Esophagus muscularis mucosa (tissue), 4 donors: ENCODE results near the gene NLGN4Y. TPM values are rescaled to one million over a fixed set of nuclear protein-coding genes. Genes with fewer than 3 reads are reported as not detected.

Source experiments
- DNase-seq: peaks from one replicate; pipeline ENCODE4 v3.0.0-alpha.2; 2017; ENCODE audit errors: extremely low spot score
- H3K27ac ChIP-seq, 4 donors: fragments of 200-600 bp; sonication (generic); replicated peaks in 1 of 4; 1 replicate in 3 of 4; 2 replicates in 1 of 4; pipeline ENCODE4 v1.5.1; 2016 to 2019; ENCODE audit warnings: mild to moderate bottlenecking in 1 of 4
- H3K27me3 ChIP-seq, 4 donors: fragments of 200-600 bp; sonication (generic); one replicate each; pipeline versions ENCODE4 v1.5.1 to v1.6.0; 2016 to 2019
- H3K36me3 ChIP-seq, 4 donors: fragments of 200-600 bp; sonication (generic); one replicate each; pipeline ENCODE4 v1.5.1; 2016 to 2019
- H3K4me1 ChIP-seq, 4 donors: fragments of 200-600 bp; sonication (generic); one replicate each; pipeline ENCODE4 v1.5.1; 2016 to 2019
- H3K4me3 ChIP-seq, 4 donors: fragments of 200-600 bp; sonication (generic); 1 replicate in 2 of 4; 2 replicates in 2 of 4; pipeline ENCODE4 v1.5.1; 2016 to 2019; ENCODE audit warnings: mild to moderate bottlenecking in 4 of 4, moderate library complexity in 1 of 4
- H3K9me3 ChIP-seq, 4 donors: fragments of 200-600 bp; sonication (generic); 1 replicate in 3 of 4; 2 replicates in 1 of 4; pipeline ENCODE4 v1.5.1; 2016 to 2019
- EP300 ChIP-seq: sonication (generic); formaldehyde crosslinking; IDR thresholded peaks from one replicate; pipeline ENCODE4 v1.6.1; 2017; ENCODE audit warnings: antibody characterized with exemption
- POLR2A ChIP-seq: fragments of 450-650 bp; IDR thresholded peaks from one replicate; pipeline ENCODE4 v1.6.1; 2017; ENCODE audit warnings: antibody characterized with exemption, moderate library complexity, mild to moderate bottlenecking, low read depth
- POLR2AphosphoS5 ChIP-seq, 2 donors: sonication (generic); formaldehyde crosslinking; IDR thresholded peaks; one replicate each; pipeline ENCODE4 v1.6.1; 2017; ENCODE audit warnings: antibody characterized with exemption in 2 of 2
- WGBS: methylation state at CpG from one replicate; pipeline ENCODE4 v1.1.5; 2018; 5-methylcytosine and 5-hydroxymethylcytosine counted together
- intact Hi-C: fragments of 100-400 bp; cut with DNase I; formaldehyde crosslinking; loops from one replicate; pipeline ENCODE4 v1.15.1; 2023
- total RNA-seq, 4 donors: library from RNA; depleted of rRNA; stranded (reverse); fragments of >200 nt; gene quantifications; one replicate each; pipeline versions ENCODE4 v1.1.0 to v1.2.1, GENCODE V29; 2016
- TF ChIP-seq, protein P1 (sequence below), 3 experiments: fragments of 200-600 bp in 2 of 3; fragments of 450-650 bp in 1 of 3; sonication (generic) in 2 of 3; IDR thresholded peaks; one replicate each; pipeline ENCODE4 v1.5.1; 2017 to 2019; ENCODE audit warnings: antibody characterized with exemption in 3 of 3, mild to moderate bottlenecking in 2 of 3, moderate library complexity in 1 of 3

The NLGN4Y gene
- total RNA-seq, 4 donors from 2014 or later, result 0.06 to 24.5 (median 20.9) TPM; not detected in 1

DNA sequence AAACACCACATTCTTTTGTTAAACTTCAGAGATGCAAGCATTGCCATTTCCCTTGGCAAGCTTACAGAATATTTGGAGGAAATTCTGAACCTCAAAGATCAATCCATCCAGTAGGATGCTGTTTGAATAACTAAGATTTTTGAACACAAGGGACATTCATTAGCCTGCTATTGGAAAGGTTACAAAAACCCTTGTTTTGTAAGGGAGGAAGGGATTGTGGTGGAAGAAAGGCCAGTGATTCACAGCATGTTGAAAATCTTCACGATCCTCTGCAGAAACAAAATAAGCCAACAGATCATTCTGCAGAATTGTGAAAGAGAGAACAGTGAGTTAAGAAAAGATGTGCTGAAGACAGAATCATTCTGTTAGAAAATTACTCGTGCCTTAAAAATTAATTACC lies 297.9 kb downstream of the NLGN4Y start:
- Histone ChIP-seq H3K4me1 (no peaks in the 10 kb centered on the region), H3K9me3 (no peaks in the 10 kb centered on the region), H3K27ac (no peak overlapping the region), H3K27me3 (no peaks in the 10 kb centered on the region), H3K36me3 (no peaks in the 10 kb centered on the region), H3K4me3 (no peak overlapping the region)
- no CpG with 5 or more reads among the region's 2 CpGs for WGBS
- TF ChIP-seq POLR2A (no peak), EP300 (no peak), POLR2AphosphoS5 (IDR thresholded peaks at IDR 0.05) (no peak)
- TF ChIP-seq, protein P1, sequence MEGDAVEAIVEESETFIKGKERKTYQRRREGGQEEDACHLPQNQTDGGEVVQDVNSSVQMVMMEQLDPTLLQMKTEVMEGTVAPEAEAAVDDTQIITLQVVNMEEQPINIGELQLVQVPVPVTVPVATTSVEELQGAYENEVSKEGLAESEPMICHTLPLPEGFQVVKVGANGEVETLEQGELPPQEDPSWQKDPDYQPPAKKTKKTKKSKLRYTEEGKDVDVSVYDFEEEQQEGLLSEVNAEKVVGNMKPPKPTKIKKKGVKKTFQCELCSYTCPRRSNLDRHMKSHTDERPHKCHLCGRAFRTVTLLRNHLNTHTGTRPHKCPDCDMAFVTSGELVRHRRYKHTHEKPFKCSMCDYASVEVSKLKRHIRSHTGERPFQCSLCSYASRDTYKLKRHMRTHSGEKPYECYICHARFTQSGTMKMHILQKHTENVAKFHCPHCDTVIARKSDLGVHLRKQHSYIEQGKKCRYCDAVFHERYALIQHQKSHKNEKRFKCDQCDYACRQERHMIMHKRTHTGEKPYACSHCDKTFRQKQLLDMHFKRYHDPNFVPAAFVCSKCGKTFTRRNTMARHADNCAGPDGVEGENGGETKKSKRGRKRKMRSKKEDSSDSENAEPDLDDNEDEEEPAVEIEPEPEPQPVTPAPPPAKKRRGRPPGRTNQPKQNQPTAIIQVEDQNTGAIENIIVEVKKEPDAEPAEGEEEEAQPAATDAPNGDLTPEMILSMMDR (IDR thresholded peaks at IDR 0.05), result no peak
- no peak for DNase-seq
- intact Hi-C loops, result no loop called here

DNA sequence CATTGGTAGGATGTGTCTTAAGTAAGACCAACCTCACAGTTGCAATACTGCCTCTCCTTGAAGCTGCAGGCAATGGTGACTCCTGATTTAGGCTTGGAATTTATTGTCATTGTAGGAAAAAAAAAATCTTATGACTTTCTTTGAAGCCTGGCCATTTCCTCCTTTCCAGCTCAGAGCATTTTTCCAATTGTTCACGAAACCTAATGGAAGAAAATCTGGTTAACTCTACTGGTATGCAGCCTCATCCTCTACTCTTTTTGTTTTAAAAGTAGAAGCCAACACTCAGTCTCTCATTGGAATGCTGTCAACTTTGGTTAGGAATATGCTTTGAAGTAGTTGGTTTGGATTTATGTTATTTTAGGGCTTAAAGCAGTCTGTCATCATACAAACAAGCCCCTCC lies 298.6 kb downstream of the NLGN4Y start:
- no peaks in the 10 kb centered on the region for H3K36me3 ChIP-seq
- no CpG with 5 or more reads among the region's 1 CpG for WGBS
- H3K4me1 ChIP-seq, result no peaks in the 10 kb centered on the region
- intact Hi-C loops, result no loop called here
- no peaks in the 10 kb centered on the region for H3K9me3 ChIP-seq
- H3K27me3 ChIP-seq, result no peaks in the 10 kb centered on the region
- H3K4me3 ChIP-seq, result no peak overlapping the region
- no peak for DNase-seq
- H3K27ac ChIP-seq, result no peak overlapping the region
- TF ChIP-seq POLR2AphosphoS5 (IDR thresholded peaks at IDR 0.05) (no peak), POLR2A (no peak), EP300 (no peak)
- TF ChIP-seq, protein P1 (IDR thresholded peaks at IDR 0.05), result no peak

GRCh38 chrY:14824583-14824982 lies 300.3 kb downstream of the NLGN4Y start:
- H3K27me3 ChIP-seq, result no peaks in the 10 kb centered on the region
- H3K9me3 ChIP-seq, result no peaks in the 10 kb centered on the region
- intact Hi-C loops, result no loop called here
- no peak for DNase-seq
- no peak overlapping the region for H3K27ac ChIP-seq
- no peak overlapping the region for H3K4me3 ChIP-seq
- no peaks in the 10 kb centered on the region for H3K4me1 ChIP-seq
- TF ChIP-seq EP300 (no peak), POLR2A (no peak), POLR2AphosphoS5 (IDR thresholded peaks at IDR 0.05) (no peak)
- TF ChIP-seq, protein P1 (IDR thresholded peaks at IDR 0.05), result no peak
- no peaks in the 10 kb centered on the region for H3K36me3 ChIP-seq
- WGBS, result no CpG with 5 or more reads among the region's 2 CpGs

- WGBS, result no CpG with 5 or more reads among the region's 2 CpGs
- intact Hi-C loops, result no loop called here
- Histone ChIP-seq H3K4me3 (no peak overlapping the region), H3K9me3 (no peaks in the 10 kb centered on the region), H3K27me3 (no peaks in the 10 kb centered on the region), H3K27ac (no peak overlapping the region), H3K4me1 (no peaks in the 10 kb centered on the region), H3K36me3 (no peaks in the 10 kb centered on the region)
- DNase-seq, result no peak
- TF ChIP-seq, protein P1 (IDR thresholded peaks at IDR 0.05), result no peak
- TF ChIP-seq POLR2AphosphoS5 (IDR thresholded peaks at IDR 0.05) (no peak), POLR2A (no peak), EP300 (no peak)
Measured at GRCh38 chrY:14825728-14826127, 301.4 kb downstream of the NLGN4Y start.

DNA sequence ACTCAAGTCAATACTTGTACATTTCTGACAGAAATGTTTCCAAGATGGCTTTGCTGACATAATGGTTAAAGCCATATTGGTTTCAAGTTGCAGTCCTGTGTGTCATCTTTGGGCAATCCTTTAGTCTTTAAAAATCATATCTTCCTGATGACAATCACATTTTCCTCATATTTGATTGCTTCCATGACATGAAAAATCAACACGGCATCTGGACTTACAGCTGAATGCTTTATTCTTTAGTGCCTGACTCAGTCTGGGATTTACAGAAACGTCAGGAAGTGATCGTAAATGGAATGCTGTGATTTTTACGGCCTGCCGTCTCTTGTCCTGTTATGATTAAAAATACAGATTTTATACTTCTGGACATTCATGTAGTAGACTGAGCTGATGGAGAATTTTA lies 304.2 kb downstream of the NLGN4Y start:
- H3K9me3 ChIP-seq, result no peaks in the 10 kb centered on the region
- H3K36me3 ChIP-seq, result no peaks in the 10 kb centered on the region
- H3K27me3 ChIP-seq, result no peaks in the 10 kb centered on the region
- no peak for DNase-seq
- no CpG with 5 or more reads among the region's 5 CpGs for WGBS
- H3K4me1 ChIP-seq, result no peaks in the 10 kb centered on the region
- no peak overlapping the region for H3K27ac ChIP-seq
- intact Hi-C loops, result no loop called here
- H3K4me3 ChIP-seq, result no peak overlapping the region
- TF ChIP-seq EP300, result no peak
- no peak for TF ChIP-seq POLR2AphosphoS5 (IDR thresholded peaks at IDR 0.05)
- TF ChIP-seq, protein P1 (IDR thresholded peaks at IDR 0.05), result no peak
- no peak for TF ChIP-seq POLR2A
